ENCODE measurements around the gene VAV3.

VAV3 gene

DNA sequence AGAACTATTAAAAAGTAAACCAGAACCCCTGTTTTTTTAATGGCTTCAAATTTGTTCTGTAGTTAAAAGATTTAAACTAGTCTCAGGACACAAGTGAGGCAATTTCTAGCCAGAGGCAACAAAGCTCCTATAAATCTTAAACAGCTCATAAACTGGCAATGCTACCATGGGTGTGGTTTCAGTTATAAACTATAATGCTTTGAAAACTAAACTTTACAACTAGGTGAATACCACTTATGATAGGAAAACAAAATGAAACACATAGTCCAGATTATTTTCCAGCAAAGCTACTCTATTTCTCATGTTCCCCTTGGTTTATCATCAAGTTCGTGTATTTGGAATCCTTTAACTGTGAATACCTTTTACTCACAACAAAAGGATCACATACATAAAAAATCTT lies 282.5 kb downstream of the VAV3 start:
- DNase-seq (ENCODE audit: low read depth): no peak
- in situ Hi-C loops (cut with HindIII; ENCODE audit: low sequenced_read_pairs): no loop called here
- TF ChIP-seq, protein P1, sequence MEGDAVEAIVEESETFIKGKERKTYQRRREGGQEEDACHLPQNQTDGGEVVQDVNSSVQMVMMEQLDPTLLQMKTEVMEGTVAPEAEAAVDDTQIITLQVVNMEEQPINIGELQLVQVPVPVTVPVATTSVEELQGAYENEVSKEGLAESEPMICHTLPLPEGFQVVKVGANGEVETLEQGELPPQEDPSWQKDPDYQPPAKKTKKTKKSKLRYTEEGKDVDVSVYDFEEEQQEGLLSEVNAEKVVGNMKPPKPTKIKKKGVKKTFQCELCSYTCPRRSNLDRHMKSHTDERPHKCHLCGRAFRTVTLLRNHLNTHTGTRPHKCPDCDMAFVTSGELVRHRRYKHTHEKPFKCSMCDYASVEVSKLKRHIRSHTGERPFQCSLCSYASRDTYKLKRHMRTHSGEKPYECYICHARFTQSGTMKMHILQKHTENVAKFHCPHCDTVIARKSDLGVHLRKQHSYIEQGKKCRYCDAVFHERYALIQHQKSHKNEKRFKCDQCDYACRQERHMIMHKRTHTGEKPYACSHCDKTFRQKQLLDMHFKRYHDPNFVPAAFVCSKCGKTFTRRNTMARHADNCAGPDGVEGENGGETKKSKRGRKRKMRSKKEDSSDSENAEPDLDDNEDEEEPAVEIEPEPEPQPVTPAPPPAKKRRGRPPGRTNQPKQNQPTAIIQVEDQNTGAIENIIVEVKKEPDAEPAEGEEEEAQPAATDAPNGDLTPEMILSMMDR (IDR thresholded peaks at IDR 0.05; ENCODE audit: low read depth, low read length, missing control alignments): no peak
- H3K4me3 ChIP-seq (ENCODE audit: low read depth, low read length): no peak overlapping the region

DNA sequence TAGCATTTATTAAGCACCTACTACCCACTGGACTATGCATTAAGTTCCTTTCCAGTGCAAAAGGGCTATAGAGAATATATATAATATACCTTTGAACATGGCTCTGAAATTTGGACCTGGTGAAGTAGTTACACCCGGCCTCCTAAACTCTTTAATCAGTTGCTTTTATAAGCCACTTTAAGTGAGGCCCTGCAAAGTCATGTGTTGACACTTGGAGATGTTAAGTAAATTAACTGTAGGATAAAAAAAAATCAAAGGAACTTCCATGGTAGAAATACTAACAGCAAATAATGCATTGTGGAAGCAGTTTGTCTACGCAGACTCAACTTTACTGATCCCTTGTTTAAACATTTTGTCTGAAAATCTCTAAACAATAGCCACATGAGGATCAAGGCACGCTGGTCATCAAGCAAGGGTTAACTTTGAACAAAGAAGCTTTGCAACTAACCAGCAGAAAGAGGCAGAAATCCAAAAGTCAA lies 283.9 kb downstream of the VAV3 start:
- TF ChIP-seq, protein P1 (IDR thresholded peaks at IDR 0.05; ENCODE audit: low read depth, low read length, missing control alignments): no peak
- no peak overlapping the region for H3K4me3 ChIP-seq (ENCODE audit: low read depth, low read length)
- no peak for DNase-seq (ENCODE audit: low read depth)
- in situ Hi-C loops (cut with HindIII; ENCODE audit: low sequenced_read_pairs): no loop called here

GRCh38 chr1:107680579-107680985 lies 284.4 kb downstream of the VAV3 start:
- H3K4me3 ChIP-seq (ENCODE audit: low read depth, low read length): no peak overlapping the region
- DNase-seq (ENCODE audit: low read depth): no peak
- in situ Hi-C loops (cut with HindIII; ENCODE audit: low sequenced_read_pairs): no loop called here
- TF ChIP-seq, protein P1 (IDR thresholded peaks at IDR 0.05; ENCODE audit: low read depth, low read length, missing control alignments): no peak

- DNase-seq (ENCODE audit: low read depth): no peak
- no peak overlapping the region for H3K4me3 ChIP-seq (ENCODE audit: low read depth, low read length)
- in situ Hi-C loops (cut with HindIII; ENCODE audit: low sequenced_read_pairs): no loop called here
- TF ChIP-seq, protein P1 (IDR thresholded peaks at IDR 0.05; ENCODE audit: low read depth, low read length, missing control alignments): no peak
Observed at GRCh38 chr1:107679411-107679953, 285.5 kb downstream of the VAV3 start.

DNA sequence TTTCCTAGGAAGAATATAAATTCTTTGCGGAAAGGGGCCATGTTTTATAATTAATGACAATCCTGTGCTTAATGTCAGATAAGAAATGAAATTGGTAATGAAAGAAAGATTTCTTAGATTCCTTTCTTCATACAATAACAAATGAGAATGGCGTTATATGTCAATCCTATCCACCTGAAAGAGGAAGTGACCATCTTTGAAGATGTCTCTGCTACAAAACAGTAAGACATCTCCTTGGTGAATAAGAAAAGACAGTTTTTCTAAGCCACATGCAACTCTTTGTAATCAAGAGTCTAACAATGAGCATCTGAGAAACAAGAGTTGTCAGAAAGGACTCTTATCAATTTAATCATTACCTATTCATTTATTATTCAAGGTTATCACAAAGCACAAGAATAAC lies 286.0 kb downstream of the VAV3 start:
- in situ Hi-C loops (cut with HindIII; ENCODE audit: low sequenced_read_pairs): no loop called here

DNA sequence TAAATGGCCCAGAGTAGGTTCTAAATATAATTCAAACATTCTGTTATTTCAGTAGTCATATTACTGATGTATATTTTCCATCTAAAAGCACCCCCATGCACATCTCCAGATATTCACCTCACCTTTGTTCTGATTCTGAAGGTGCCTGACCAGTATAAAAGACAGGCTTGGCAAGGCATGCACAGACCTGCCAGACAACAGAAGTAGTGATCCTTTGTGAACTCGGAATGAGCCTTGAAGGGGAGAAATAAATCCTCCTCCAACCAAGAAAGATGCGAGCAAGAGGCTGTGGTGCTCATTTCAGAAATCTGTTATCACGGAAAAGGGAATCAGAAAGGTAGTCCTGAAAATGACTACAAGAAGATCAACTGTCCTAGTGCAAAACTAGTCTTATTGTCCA lies 287.3 kb downstream of the VAV3 start:
- H3K4me3 ChIP-seq (ENCODE audit: low read depth, low read length): no peak overlapping the region
- DNase-seq (ENCODE audit: low read depth): no peak
- in situ Hi-C loops (cut with HindIII; ENCODE audit: low sequenced_read_pairs): no loop called here
- TF ChIP-seq, protein P1 (IDR thresholded peaks at IDR 0.05; ENCODE audit: low read depth, low read length, missing control alignments): no peak

More for the DNA sequence above, 286.0 kb downstream of the VAV3 start:
- no peak overlapping the region for H3K4me3 ChIP-seq (ENCODE audit: low read depth, low read length)
- DNase-seq (ENCODE audit: low read depth): no peak
- TF ChIP-seq, protein P1 (IDR thresholded peaks at IDR 0.05; ENCODE audit: low read depth, low read length, missing control alignments): no peak
